HFFc6 (cell line): Measurements from ENCODE around the gene RNASEH2A. TPM values are rescaled to one million over a fixed set of nuclear protein-coding genes. Genes with fewer than 3 reads are reported as not detected.
A peak's percentile ranks its signal among the peaks of the same experiment; 100 is the strongest.

ENCODE experiments used
- DNase-seq: peaks from one replicate; pipeline ENCODE4 v3.0.0-alpha.2; 2018
- H3K27ac Mint-ChIP-seq: 2 replicates; pipeline ENCODE4 v1.8.0; 2020; ENCODE audit warnings: mild to moderate bottlenecking, mixed read lengths
- H3K27me3 Mint-ChIP-seq: 2 replicates; pipeline ENCODE4 v1.8.0; 2021; ENCODE audit warnings: mild to moderate bottlenecking, moderate library complexity, mixed read lengths; ENCODE audit not compliant: insufficient read depth
- H3K36me3 Mint-ChIP-seq: 2 replicates; pipeline ENCODE4 v1.8.0; 2021; ENCODE audit warnings: low read depth, mixed read lengths
- H3K4me1 Mint-ChIP-seq: 2 replicates; pipeline ENCODE4 v1.8.0; 2020; ENCODE audit warnings: low read depth, mixed read lengths
- H3K4me3 Mint-ChIP-seq: 2 replicates; pipeline ENCODE4 v1.8.0; 2020; ENCODE audit warnings: mild to moderate bottlenecking, moderate library complexity, mixed read lengths
- H3K9me3 Mint-ChIP-seq: 2 replicates; pipeline ENCODE4 v1.8.0; 2020; ENCODE audit warnings: mild to moderate bottlenecking, mixed read lengths
- total RNA-seq, 6 experiments: library from RNA; stranded (reverse); fragmentation: NEBNext Ultra II Directional; extraction: Animal tissue kit (Norgen Biotek cat#: 25700); gene quantifications; 2 replicates in 1 of 6; 3 replicates in 5 of 6; pipeline ENCODE4 v1.2.3, GENCODE V29; 2021
- TF ChIP-seq, protein P1 (sequence below): fragments of 200-600 bp; sonication (generic); IDR thresholded peaks from 2 replicates; pipeline ENCODE4 v1.5.0; 2021; ENCODE audit warnings: antibody characterized with exemption, mild to moderate bottlenecking

Gene RNASEH2A
- total RNA-seq, 6 experiments from 2014 or later, result 17.9 to 43.2 (median 37.7) TPM

DNA sequence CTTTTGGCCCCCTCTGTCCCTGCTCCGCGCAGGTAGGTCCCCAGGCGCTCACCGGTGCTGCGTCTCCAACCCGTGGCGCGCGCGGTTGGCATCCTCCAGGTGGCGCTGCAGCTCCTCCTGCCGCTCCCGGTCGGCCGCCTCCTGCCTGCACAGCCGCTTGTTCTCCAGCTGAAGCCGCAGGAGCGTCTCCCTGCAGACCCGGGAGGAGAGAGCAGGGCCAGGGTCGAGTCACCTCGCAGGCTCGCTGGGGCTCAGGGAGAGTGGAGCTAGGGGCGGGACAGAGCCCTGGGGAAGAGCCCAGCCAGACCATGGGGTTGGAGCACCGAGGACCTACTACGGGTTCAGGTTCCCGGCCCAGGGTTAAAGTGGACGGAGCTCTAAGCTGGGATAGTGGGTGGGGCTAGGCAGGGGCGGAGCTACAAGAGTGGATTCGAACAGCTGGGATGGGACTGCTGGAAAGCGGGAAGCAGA is 40.3 kb upstream of the RNASEH2A start:
- no peaks in the 10 kb centered on the region for H3K9me3 Mint-ChIP-seq
- no peak overlapping the region for H3K27ac Mint-ChIP-seq
- peaks cover 1% of the 10 kb centered on the region; the same call in 1 of the 2 replicates for H3K27me3 Mint-ChIP-seq
- TF ChIP-seq, protein P1, sequence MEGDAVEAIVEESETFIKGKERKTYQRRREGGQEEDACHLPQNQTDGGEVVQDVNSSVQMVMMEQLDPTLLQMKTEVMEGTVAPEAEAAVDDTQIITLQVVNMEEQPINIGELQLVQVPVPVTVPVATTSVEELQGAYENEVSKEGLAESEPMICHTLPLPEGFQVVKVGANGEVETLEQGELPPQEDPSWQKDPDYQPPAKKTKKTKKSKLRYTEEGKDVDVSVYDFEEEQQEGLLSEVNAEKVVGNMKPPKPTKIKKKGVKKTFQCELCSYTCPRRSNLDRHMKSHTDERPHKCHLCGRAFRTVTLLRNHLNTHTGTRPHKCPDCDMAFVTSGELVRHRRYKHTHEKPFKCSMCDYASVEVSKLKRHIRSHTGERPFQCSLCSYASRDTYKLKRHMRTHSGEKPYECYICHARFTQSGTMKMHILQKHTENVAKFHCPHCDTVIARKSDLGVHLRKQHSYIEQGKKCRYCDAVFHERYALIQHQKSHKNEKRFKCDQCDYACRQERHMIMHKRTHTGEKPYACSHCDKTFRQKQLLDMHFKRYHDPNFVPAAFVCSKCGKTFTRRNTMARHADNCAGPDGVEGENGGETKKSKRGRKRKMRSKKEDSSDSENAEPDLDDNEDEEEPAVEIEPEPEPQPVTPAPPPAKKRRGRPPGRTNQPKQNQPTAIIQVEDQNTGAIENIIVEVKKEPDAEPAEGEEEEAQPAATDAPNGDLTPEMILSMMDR, result peak; percentile 86
- H3K4me1 Mint-ChIP-seq, result no peaks in the 10 kb centered on the region
- peak; percentile 53 for DNase-seq
- H3K4me3 Mint-ChIP-seq, result peak overlapping the region; percentile 82
- peaks cover 4% of the 10 kb centered on the region; the same call in 1 of the 2 replicates for H3K36me3 Mint-ChIP-seq

DNA sequence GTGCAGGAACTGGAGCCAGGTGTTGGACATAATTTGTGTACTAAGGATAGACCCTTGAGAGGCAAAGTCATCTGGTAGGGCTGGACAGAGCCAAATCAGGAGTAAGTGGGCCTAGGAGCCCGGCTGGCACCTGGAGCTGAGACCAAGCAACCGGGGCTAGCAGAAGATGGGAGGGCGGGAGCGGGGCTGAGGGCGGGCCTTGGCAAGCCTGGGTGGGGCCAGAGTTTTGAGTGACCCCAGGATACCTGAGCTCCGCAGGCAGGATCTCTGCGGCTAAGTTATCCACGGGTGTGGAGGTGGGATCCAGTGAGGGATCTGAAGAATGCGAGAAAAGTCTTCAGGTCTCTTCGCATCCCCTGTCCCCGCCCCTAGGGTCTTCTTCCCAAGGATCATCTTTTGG is 39.2 kb upstream of the RNASEH2A start:
- peaks cover 1% of the 10 kb centered on the region; the same call in 1 of the 2 replicates for H3K27me3 Mint-ChIP-seq
- TF ChIP-seq, protein P1, result no peak
- no peak overlapping the region for H3K27ac Mint-ChIP-seq
- peaks cover 3% of the 10 kb centered on the region; the same call in 1 of the 2 replicates for H3K4me1 Mint-ChIP-seq
- peaks cover 4% of the 10 kb centered on the region; the same call in 1 of the 2 replicates for H3K36me3 Mint-ChIP-seq
- H3K9me3 Mint-ChIP-seq, result no peaks in the 10 kb centered on the region
- no peak overlapping the region for H3K4me3 Mint-ChIP-seq
- DNase-seq, result no peak

DNA sequence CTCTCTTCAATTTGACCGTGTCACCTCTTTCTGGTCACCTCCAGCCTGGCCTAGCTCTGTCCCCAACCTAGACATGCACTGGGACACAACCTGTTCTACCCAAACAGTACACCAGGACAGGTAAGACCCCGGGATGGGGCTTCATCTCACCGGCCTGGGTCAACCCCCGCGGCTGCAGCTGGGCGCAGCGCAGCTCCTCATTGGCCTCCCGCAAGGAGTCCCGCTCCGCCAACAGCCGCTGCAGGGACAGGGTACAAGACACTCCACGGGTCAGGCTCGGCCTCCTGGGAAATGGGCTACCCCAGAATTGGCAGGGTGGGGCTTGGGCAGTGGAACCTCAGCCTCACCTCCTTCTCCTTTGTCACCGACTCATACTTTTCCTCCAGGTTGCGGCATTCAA is 38.7 kb upstream of the RNASEH2A start:
- H3K4me1 Mint-ChIP-seq, result peaks cover 8% of the 10 kb centered on the region; the same call in 1 of the 2 replicates
- peaks cover 1% of the 10 kb centered on the region; the same call in 1 of the 2 replicates for H3K27me3 Mint-ChIP-seq
- DNase-seq, result no peak
- H3K36me3 Mint-ChIP-seq, result peaks cover 4% of the 10 kb centered on the region; the same call in 1 of the 2 replicates
- H3K27ac Mint-ChIP-seq, result no peak overlapping the region
- no peaks in the 10 kb centered on the region for H3K9me3 Mint-ChIP-seq
- TF ChIP-seq, protein P1, result no peak
- H3K4me3 Mint-ChIP-seq, result no peak overlapping the region

DNA sequence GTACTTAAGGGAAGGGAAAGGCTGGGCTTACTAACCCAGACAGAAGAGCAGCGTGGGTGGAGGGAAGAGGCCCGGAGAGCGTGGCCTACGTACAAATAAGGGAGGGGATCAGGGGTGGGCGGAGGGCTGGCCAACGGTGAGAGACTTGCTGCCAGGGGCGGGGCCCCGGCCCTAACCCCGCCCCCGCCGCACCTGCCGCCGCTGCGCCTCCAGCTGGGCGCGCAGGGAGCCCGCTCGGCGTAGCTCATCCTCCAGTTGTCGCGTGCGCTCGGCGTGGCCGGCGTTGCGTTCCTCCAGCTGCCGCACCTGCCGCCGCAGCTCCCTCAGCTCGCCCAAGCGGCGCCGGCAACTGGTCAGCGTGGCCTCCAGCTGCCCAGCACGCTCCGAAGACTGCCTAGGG is 36.7 kb upstream of the RNASEH2A start:
- no peak for DNase-seq
- Mint-ChIP-seq H3K4me3 (no peak overlapping the region), H3K36me3 (no peaks in the 10 kb centered on the region), H3K27ac (no peak overlapping the region), H3K27me3 (peaks cover 1% of the 10 kb centered on the region), H3K4me1 (peaks cover 28% of the 10 kb centered on the region), H3K9me3 (no peaks in the 10 kb centered on the region)
- TF ChIP-seq, protein P1, result no peak

DNA sequence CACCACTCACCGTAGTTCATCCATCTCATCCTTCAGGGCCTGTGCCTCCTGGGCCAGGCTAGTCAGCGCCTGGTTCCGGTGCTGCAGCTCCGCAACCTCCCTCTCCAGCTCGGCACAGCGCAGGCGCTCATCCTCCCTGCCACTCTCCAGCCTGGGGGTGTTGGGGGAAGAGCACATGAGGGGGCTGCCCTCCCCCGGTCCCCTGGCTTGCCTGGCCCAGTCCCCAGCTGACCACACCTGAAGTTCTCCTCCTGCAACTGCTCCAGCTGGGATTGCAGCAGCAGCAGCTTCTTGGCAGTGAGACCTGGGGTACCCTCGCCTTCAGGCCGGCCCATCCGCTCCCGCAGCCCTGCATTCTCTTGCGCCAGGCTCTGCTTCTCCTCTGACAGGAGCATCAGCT is 35.5 kb upstream of the RNASEH2A start:
- Mint-ChIP-seq H3K36me3 (no peaks in the 10 kb centered on the region), H3K27me3 (peaks cover 1% of the 10 kb centered on the region), H3K27ac (no peak overlapping the region), H3K4me1 (peaks cover 28% of the 10 kb centered on the region), H3K9me3 (no peaks in the 10 kb centered on the region), H3K4me3 (no peak overlapping the region)
- no peak for DNase-seq
- TF ChIP-seq, protein P1, result no peak
